Osteocyte (in vitro differentiated cells): Measurements from ENCODE around the gene COL6A6. TPM values are rescaled to one million over a fixed set of nuclear protein-coding genes. Genes with fewer than 3 reads are reported as not detected.

Experiments used
- DNase-seq: peaks from one replicate; pipeline ENCODE4 v3.0.0; 2021; ENCODE audit warnings: mixed read lengths; ENCODE audit not compliant: unreplicated experiment; ENCODE audit errors: extremely low spot score
- H3K27ac Mint-ChIP-seq: one replicate; pipeline ENCODE4 v1.8.0; 2021; ENCODE audit warnings: mild to moderate bottlenecking, mixed read lengths; ENCODE audit not compliant: unreplicated experiment
- H3K27me3 Mint-ChIP-seq: one replicate; pipeline ENCODE4 v1.8.0; 2021; ENCODE audit warnings: mixed read lengths; ENCODE audit not compliant: unreplicated experiment
- H3K36me3 Mint-ChIP-seq: one replicate; pipeline ENCODE4 v1.8.0; 2021; ENCODE audit warnings: mixed read lengths; ENCODE audit not compliant: unreplicated experiment
- H3K4me1 Mint-ChIP-seq: one replicate; pipeline ENCODE4 v1.8.0; 2021; ENCODE audit warnings: mixed read lengths; ENCODE audit not compliant: unreplicated experiment
- H3K4me3 Mint-ChIP-seq: one replicate; pipeline ENCODE4 v1.8.0; 2021; ENCODE audit warnings: mild to moderate bottlenecking, moderate library complexity, mixed read lengths; ENCODE audit not compliant: unreplicated experiment
- H3K9me3 Mint-ChIP-seq: one replicate; pipeline ENCODE4 v1.8.0; 2021; ENCODE audit warnings: mixed read lengths; ENCODE audit not compliant: unreplicated experiment
- total RNA-seq: library from RNA; stranded (reverse); gene quantifications from 2 replicates; pipeline ENCODE4 v1.2.1, GENCODE V29; 2021
- TF ChIP-seq, protein P1 (sequence below): fragments of 200-600 bp; sonication (generic); IDR thresholded peaks from 2 replicates; pipeline ENCODE4 v1.5.0; 2021; ENCODE audit warnings: antibody characterized with exemption, mild to moderate bottlenecking, moderate library complexity

Gene COL6A6
- total RNA-seq, 1 donor from 2014 or later = not detected

DNA sequence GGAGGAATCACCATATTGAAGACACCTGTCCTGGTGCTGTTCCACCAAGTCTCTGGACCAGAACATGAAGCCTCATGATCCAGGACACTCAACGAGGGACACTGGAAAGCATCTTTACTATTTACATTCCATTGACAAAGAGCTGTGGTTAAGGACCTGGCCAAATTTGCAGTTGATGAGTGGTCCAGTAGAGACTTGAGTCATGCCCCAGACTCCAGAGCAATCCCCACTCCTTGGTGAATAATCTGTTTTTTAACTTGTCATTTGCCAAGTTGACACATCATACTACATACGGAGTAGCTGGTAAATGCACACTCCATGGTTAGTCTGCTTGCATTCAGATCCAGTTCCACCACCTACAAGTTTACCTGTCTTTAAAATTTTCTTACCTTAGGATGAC, 1.2 kb upstream of the COL6A6 start:
- H3K4me3 Mint-ChIP-seq = no peak overlapping the region
- TF ChIP-seq, protein P1, sequence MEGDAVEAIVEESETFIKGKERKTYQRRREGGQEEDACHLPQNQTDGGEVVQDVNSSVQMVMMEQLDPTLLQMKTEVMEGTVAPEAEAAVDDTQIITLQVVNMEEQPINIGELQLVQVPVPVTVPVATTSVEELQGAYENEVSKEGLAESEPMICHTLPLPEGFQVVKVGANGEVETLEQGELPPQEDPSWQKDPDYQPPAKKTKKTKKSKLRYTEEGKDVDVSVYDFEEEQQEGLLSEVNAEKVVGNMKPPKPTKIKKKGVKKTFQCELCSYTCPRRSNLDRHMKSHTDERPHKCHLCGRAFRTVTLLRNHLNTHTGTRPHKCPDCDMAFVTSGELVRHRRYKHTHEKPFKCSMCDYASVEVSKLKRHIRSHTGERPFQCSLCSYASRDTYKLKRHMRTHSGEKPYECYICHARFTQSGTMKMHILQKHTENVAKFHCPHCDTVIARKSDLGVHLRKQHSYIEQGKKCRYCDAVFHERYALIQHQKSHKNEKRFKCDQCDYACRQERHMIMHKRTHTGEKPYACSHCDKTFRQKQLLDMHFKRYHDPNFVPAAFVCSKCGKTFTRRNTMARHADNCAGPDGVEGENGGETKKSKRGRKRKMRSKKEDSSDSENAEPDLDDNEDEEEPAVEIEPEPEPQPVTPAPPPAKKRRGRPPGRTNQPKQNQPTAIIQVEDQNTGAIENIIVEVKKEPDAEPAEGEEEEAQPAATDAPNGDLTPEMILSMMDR = no peak
- H3K4me1 Mint-ChIP-seq = no peaks in the 10 kb centered on the region
- no peaks in the 10 kb centered on the region for H3K36me3 Mint-ChIP-seq
- no peak for DNase-seq
- H3K9me3 Mint-ChIP-seq = no peaks in the 10 kb centered on the region
- peaks cover 37% of the 10 kb centered on the region for H3K27me3 Mint-ChIP-seq
- no peak overlapping the region for H3K27ac Mint-ChIP-seq

DNA sequence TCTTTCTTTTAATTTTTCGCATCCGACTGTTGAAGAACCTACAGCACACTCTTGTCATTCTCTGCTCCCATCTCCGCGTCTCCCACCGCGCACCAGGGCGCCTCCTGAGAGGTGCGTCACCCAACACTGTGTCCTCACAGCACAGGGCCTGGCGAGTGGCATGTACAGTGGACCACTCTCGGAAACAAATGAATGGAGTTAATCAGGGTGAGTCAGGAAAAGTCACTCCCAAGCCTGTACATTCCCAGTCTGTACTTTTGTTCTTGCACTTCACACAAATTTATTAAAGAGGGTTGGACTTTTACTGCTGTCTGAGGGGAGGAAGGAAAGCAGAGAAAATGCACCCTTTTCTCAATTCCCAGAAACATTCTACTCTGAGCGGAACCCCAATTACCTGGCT, 625 bp downstream of the COL6A6 start:
- TF ChIP-seq, protein P1 = no peak
- Mint-ChIP-seq H3K27me3 (peaks cover 41% of the 10 kb centered on the region), H3K4me3 (no peak overlapping the region), H3K4me1 (no peaks in the 10 kb centered on the region), H3K36me3 (no peaks in the 10 kb centered on the region), H3K27ac (no peak overlapping the region), H3K9me3 (no peaks in the 10 kb centered on the region)
- no peak for DNase-seq

GRCh38 chr3:130519754-130520153, 2.8 kb downstream of the COL6A6 start:
- H3K4me3 Mint-ChIP-seq = no peak overlapping the region
- peaks cover 49% of the 10 kb centered on the region for H3K27me3 Mint-ChIP-seq
- TF ChIP-seq, protein P1 = no peak
- H3K27ac Mint-ChIP-seq = no peak overlapping the region
- no peaks in the 10 kb centered on the region for H3K9me3 Mint-ChIP-seq
- no peaks in the 10 kb centered on the region for H3K36me3 Mint-ChIP-seq
- no peaks in the 10 kb centered on the region for H3K4me1 Mint-ChIP-seq
- DNase-seq = no peak

DNA sequence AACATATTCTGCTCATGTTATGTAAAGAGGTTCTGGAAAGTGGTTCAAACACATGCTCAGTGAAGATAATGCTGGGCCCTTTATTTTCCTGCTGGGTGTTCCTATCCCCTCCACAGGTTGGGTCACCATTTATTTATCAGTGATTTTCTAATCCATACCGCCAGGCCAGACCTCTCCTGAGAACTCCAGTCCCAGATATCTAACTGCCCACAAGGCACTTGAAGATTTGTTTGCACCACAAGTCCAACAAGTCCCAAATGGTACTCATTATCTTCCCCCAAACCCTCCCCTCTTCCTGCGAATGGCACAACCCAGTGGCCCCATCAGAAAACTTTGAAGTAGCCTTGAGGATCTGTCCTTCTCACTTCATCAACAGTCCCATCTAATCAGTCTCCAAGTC, 5.4 kb downstream of the COL6A6 start:
- Mint-ChIP-seq H3K36me3 (no peaks in the 10 kb centered on the region), H3K4me3 (no peak overlapping the region), H3K4me1 (no peaks in the 10 kb centered on the region), H3K27ac (no peak overlapping the region), H3K9me3 (no peaks in the 10 kb centered on the region), H3K27me3 (peaks cover 42% of the 10 kb centered on the region)
- TF ChIP-seq, protein P1 = no peak
- DNase-seq = no peak

DNA sequence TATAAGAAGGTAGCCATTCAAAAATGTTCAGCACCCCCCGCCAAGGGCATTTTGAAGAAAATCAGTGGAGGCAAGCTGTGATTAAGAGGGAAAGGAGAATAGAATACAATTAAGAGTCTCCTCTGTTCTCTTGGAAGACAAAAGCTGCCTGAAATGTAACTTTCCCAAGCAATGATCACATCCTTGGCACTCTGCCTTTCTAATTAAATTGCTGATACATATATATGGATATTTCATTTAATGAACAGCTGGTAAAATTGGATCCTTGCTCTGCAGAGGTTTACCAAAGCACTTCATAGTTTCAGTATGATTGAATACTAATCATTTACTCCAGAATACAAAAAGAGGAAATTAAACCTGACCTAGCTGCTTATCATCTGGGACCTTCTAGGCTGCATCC, 10.4 kb downstream of the COL6A6 start:
- Mint-ChIP-seq H3K9me3 (no peaks in the 10 kb centered on the region), H3K4me1 (no peaks in the 10 kb centered on the region), H3K4me3 (no peak overlapping the region), H3K27ac (no peak overlapping the region), H3K36me3 (no peaks in the 10 kb centered on the region), H3K27me3 (peaks cover 21% of the 10 kb centered on the region)
- no peak for DNase-seq
- TF ChIP-seq, protein P1 = no peak
